H9 (cell line): ENCODE measurements around the gene RBM22. TPM values are rescaled to one million over a fixed set of nuclear protein-coding genes. Genes with fewer than 3 reads are reported as not detected.

ENCODE experiments used
- DNase-seq: peaks from one replicate; pipeline ENCODE4 v3.0.0-alpha.2; 2017
- H2AFZ ChIP-seq: one replicate; pipeline ENCODE4 v1.6.1; 2013; ENCODE audit warnings: mild to moderate bottlenecking, low read length, control low read depth, moderate library complexity
- H2AK5ac ChIP-seq: 2 replicates; pipeline ENCODE4 v1.6.1; 2013; ENCODE audit warnings: low read length, control low read depth, mixed read lengths; ENCODE audit not compliant: insufficient read length
- H2BK120ac ChIP-seq: one replicate; pipeline ENCODE4 v1.6.1; 2013; ENCODE audit warnings: low read depth, mild to moderate bottlenecking, low read length, control low read depth, inconsistent platforms; ENCODE audit not compliant: poor library complexity, severe bottlenecking
- H2BK12ac ChIP-seq: 2 replicates; pipeline ENCODE4 v1.6.1; 2013; ENCODE audit warnings: low read length, control low read depth, mixed read lengths, low read depth; ENCODE audit not compliant: insufficient read length
- H2BK15ac ChIP-seq: 2 replicates; pipeline ENCODE4 v1.6.1; 2013; ENCODE audit warnings: low read depth, low read length, control low read depth
- H2BK20ac ChIP-seq: one replicate; pipeline ENCODE4 v1.6.1; 2013; ENCODE audit warnings: low read depth, mild to moderate bottlenecking, low read length, control low read depth, inconsistent platforms; ENCODE audit not compliant: poor library complexity, severe bottlenecking
- H2BK5ac ChIP-seq: 2 replicates; pipeline ENCODE4 v1.6.1; 2013; ENCODE audit warnings: low read length, control low read depth, mixed read lengths; ENCODE audit not compliant: insufficient read length
- H3K14ac ChIP-seq: 2 replicates; pipeline ENCODE4 v1.6.1; 2013; ENCODE audit warnings: low read length, control low read depth; ENCODE audit not compliant: insufficient read depth
- H3K18ac ChIP-seq: 2 replicates; pipeline ENCODE4 v1.6.1; 2013; ENCODE audit warnings: low read depth, mild to moderate bottlenecking, mixed read lengths, low read length, control low read depth; ENCODE audit not compliant: insufficient read length
- H3K23ac ChIP-seq: 2 replicates; pipeline ENCODE4 v1.6.1; 2013; ENCODE audit warnings: low read length, control low read depth, mixed read lengths, low read depth; ENCODE audit not compliant: insufficient read length
- H3K23me2 ChIP-seq: 2 replicates; pipeline ENCODE4 v1.6.1; 2013; ENCODE audit warnings: low read depth, mild to moderate bottlenecking, mixed read lengths, low read length, control low read depth; ENCODE audit not compliant: insufficient read length, poor library complexity, severe bottlenecking
- H3K27ac ChIP-seq: 2 replicates; pipeline ENCODE4 v1.5.1; 2013; ENCODE audit warnings: low read length, control low read depth, mixed read lengths, low read depth; ENCODE audit not compliant: insufficient read length
- H3K27me3 ChIP-seq: 2 replicates; pipeline ENCODE4 v1.6.1; 2013; ENCODE audit warnings: low read length, control low read depth, inconsistent platforms; ENCODE audit not compliant: insufficient read depth
- H3K4ac ChIP-seq: 2 replicates; pipeline ENCODE4 v1.6.1; 2013; ENCODE audit warnings: low read depth, mild to moderate bottlenecking, control low read depth, inconsistent platforms, low read length, moderate library complexity
- H3K4me1 ChIP-seq: 2 replicates; pipeline ENCODE4 v1.6.1; 2013; ENCODE audit warnings: low read length, control low read depth, inconsistent platforms; ENCODE audit not compliant: insufficient read depth
- H3K4me2 ChIP-seq: 2 replicates; pipeline ENCODE4 v1.6.1; 2013; ENCODE audit warnings: low read length, control low read depth, mixed read lengths; ENCODE audit not compliant: insufficient read length, insufficient read depth
- H3K56ac ChIP-seq: 2 replicates; pipeline ENCODE4 v1.6.1; 2013; ENCODE audit warnings: low read depth, mild to moderate bottlenecking, mixed read lengths, low read length, control low read depth; ENCODE audit not compliant: insufficient read length
- H3K79me1 ChIP-seq: 2 replicates; pipeline ENCODE4 v1.6.1; 2013; ENCODE audit warnings: low read depth, mild to moderate bottlenecking, moderate library complexity, low read length, control low read depth, inconsistent platforms; ENCODE audit not compliant: insufficient read depth, poor library complexity, severe bottlenecking
- H3K79me2 ChIP-seq: 2 replicates; pipeline ENCODE4 v1.6.1; 2013; ENCODE audit warnings: low read length, control low read depth, inconsistent platforms; ENCODE audit not compliant: insufficient read depth
- H3K9ac ChIP-seq: 2 replicates; pipeline ENCODE4 v1.6.1; 2013; ENCODE audit warnings: low read length, control low read depth, mixed read lengths; ENCODE audit not compliant: insufficient read length; ENCODE audit errors: extremely low read depth
- H3K9me3 ChIP-seq: one replicate; pipeline ENCODE4 v1.6.1; 2013; ENCODE audit warnings: low read depth, low read length, inconsistent platforms; ENCODE audit not compliant: control insufficient read depth
- H3T11ph ChIP-seq: one replicate; pipeline ENCODE4 v1.6.1; 2013; ENCODE audit warnings: mild to moderate bottlenecking, low read length, control low read depth, inconsistent platforms
- H4K20me1 ChIP-seq: one replicate; pipeline ENCODE4 v1.6.1; 2013; ENCODE audit not compliant: control insufficient read depth, insufficient read length, insufficient read depth
- H4K5ac ChIP-seq: 2 replicates; pipeline ENCODE4 v1.6.1; 2013; ENCODE audit warnings: low read depth, mild to moderate bottlenecking, mixed read lengths, low read length, control low read depth; ENCODE audit not compliant: insufficient read length
- H4K8ac ChIP-seq: replicated peaks from 2 replicates; pipeline ENCODE4 v1.6.1; 2013; ENCODE audit warnings: low read length, control low read depth, mixed read lengths, low read depth; ENCODE audit not compliant: insufficient read length
- H4K91ac ChIP-seq: 2 replicates; pipeline ENCODE4 v1.6.1; 2013; ENCODE audit warnings: low read depth, mild to moderate bottlenecking, moderate library complexity, mixed read lengths, low read length, control low read depth; ENCODE audit not compliant: insufficient read length
- H3K27ac Mint-ChIP-seq, 3 experiments: 2 replicates in 2 of 3; 3 replicates in 1 of 3; pipeline ENCODE4 v1.8.0; 2020 to 2021; ENCODE audit warnings: mixed read lengths in 3 of 3, mild to moderate bottlenecking in 1 of 3, moderate library complexity in 1 of 3
- H3K27me3 Mint-ChIP-seq: 2 replicates; pipeline ENCODE4 v1.8.0; 2021; ENCODE audit warnings: low read depth, mild to moderate bottlenecking, moderate library complexity, mixed read lengths
- H3K36me3 Mint-ChIP-seq, 3 experiments: 2 replicates in 2 of 3; 3 replicates in 1 of 3; pipeline ENCODE4 v1.8.0; 2020 to 2021; ENCODE audit warnings: low read depth in 3 of 3, mixed read lengths in 3 of 3; ENCODE audit not compliant: insufficient read depth in 1 of 3
- H3K4me1 Mint-ChIP-seq, 2 experiments: 2 replicates each; pipeline ENCODE4 v1.8.0; 2020; ENCODE audit warnings: mixed read lengths in 2 of 2
- H3K4me3 Mint-ChIP-seq, 2 experiments: 2 replicates in 1 of 2; 3 replicates in 1 of 2; pipeline ENCODE4 v1.8.0; 2020 to 2021; ENCODE audit warnings: mild to moderate bottlenecking in 2 of 2, mixed read lengths in 2 of 2, moderate library complexity in 1 of 2
- H3K9me3 Mint-ChIP-seq, 2 experiments: 2 replicates in 1 of 2; 3 replicates in 1 of 2; pipeline ENCODE4 v1.8.0; 2020; ENCODE audit warnings: mild to moderate bottlenecking in 2 of 2, mixed read lengths in 2 of 2, moderate library complexity in 1 of 2
- WGBS: extraction: QIAGEN DNeasy Blood & Tissue Kit; methylation state at CpG from one replicate; pipeline ENCODE4 v1.1.7; 2013; ENCODE audit warnings: missing lambda C conversion rate, low lambda C conversion rate, mixed read lengths; ENCODE audit not compliant: insufficient read length; ENCODE audit errors: extremely low coverage; 5-methylcytosine and 5-hydroxymethylcytosine counted together
- total RNA-seq: library from RNA; stranded (reverse); gene quantifications from 2 replicates; pipeline ENCODE4 v1.2.1, GENCODE V29; 2021
- TF ChIP-seq, protein P1 (sequence below): fragments of 200-600 bp; sonication (generic); conservative IDR thresholded peaks from 3 replicates; pipeline ENCODE4 v1.8.0; 2021; ENCODE audit warnings: antibody characterized with exemption, mild to moderate bottlenecking

RBM22 gene
- total RNA-seq, 1 experiment from 2014 or later: 47.0 TPM

DNA sequence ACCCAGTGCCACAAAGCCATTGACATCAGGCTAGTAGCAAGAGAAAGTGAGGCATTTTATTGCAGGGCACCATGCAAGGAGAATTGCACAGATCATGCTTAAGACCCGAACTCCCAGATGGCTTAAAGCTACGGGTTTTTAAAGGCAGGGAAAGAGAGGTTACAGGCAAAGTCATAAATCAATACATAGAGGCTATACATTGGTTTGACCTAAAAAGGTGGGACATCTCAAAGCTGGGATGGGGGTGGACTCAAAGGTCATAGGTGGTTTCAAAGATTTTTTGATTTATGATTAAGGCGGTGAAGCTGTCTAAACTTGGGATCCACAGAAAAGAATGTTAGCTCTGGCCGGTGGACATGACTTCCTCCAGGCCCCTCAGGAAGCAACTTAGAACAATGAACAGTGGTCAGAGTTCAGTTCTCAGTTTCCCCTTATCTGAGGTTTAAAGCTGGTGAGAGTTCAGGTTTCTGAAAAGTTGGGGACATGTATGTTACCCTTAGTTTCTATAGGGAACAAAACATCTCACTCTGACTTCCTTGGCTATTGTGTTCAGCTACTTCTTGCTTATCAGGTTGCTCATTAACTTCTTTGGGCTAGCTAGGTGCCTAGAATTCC is 6.0 kb upstream of the RBM22 start:
- Histone ChIP-seq H3K18ac (no peak overlapping the region), H2AK5ac (no peak overlapping the region), H2AFZ (no peak overlapping the region), H3K79me1 (no peaks in the 10 kb centered on the region), H3K27me3 (no peaks in the 10 kb centered on the region), H2BK5ac (no peak overlapping the region), H2BK15ac (no peak overlapping the region), H3K14ac (no peak overlapping the region), H3K23ac (no peak overlapping the region), H3K23me2 (no peaks in the 10 kb centered on the region), H3K56ac (no peak overlapping the region), H2BK12ac (no peak overlapping the region), H4K91ac (no peak overlapping the region), H3K9ac (no peak overlapping the region), H4K20me1 (no peaks in the 10 kb centered on the region), H3K4ac (no peak overlapping the region), H3K9me3 (no peaks in the 10 kb centered on the region), H3K27ac (no peak overlapping the region), H2BK20ac (no peak overlapping the region), H4K5ac (no peak overlapping the region), H2BK120ac (no peak overlapping the region), H4K8ac (no peak overlapping the region), H3K4me1 (no peaks in the 10 kb centered on the region), H3T11ph (no peak overlapping the region), H3K4me2 (no peak overlapping the region), H3K79me2 (no peaks in the 10 kb centered on the region)
- peaks cover 8 to 14% of the 10 kb centered on the region in 2 experiments for H3K4me1 Mint-ChIP-seq
- WGBS: no CpG with 5 or more reads among the region's 4 CpGs
- no peak overlapping the region for H3K4me3 Mint-ChIP-seq
- H3K27me3 Mint-ChIP-seq: no peaks in the 10 kb centered on the region
- TF ChIP-seq, protein P1, sequence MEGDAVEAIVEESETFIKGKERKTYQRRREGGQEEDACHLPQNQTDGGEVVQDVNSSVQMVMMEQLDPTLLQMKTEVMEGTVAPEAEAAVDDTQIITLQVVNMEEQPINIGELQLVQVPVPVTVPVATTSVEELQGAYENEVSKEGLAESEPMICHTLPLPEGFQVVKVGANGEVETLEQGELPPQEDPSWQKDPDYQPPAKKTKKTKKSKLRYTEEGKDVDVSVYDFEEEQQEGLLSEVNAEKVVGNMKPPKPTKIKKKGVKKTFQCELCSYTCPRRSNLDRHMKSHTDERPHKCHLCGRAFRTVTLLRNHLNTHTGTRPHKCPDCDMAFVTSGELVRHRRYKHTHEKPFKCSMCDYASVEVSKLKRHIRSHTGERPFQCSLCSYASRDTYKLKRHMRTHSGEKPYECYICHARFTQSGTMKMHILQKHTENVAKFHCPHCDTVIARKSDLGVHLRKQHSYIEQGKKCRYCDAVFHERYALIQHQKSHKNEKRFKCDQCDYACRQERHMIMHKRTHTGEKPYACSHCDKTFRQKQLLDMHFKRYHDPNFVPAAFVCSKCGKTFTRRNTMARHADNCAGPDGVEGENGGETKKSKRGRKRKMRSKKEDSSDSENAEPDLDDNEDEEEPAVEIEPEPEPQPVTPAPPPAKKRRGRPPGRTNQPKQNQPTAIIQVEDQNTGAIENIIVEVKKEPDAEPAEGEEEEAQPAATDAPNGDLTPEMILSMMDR: no peak
- DNase-seq: no peak
- H3K36me3 Mint-ChIP-seq: peaks cover 2 to 27% (median 13%) of the 10 kb centered on the region in 3 experiments; a peak in 6 of 7 replicates
- H3K9me3 Mint-ChIP-seq: no peaks in the 10 kb centered on the region
- no peak overlapping the region; a peak in 1 of 7 replicates for H3K27ac Mint-ChIP-seq
